OCI-M2 (cell line): ENCODE data around the gene INSR.
"Not testable (repeated sequence)": the region's sequence is repeated elsewhere in the genome, so short reads cannot be mapped to it uniquely, and the experiment has no call there.

ENCODE experiments used
- DNase-seq: peaks from one replicate; lab custom pipeline; 2025; ENCODE audit not compliant: unreplicated experiment; lab: John Stamatoyannopoulos, UW

INSR gene

DNA sequence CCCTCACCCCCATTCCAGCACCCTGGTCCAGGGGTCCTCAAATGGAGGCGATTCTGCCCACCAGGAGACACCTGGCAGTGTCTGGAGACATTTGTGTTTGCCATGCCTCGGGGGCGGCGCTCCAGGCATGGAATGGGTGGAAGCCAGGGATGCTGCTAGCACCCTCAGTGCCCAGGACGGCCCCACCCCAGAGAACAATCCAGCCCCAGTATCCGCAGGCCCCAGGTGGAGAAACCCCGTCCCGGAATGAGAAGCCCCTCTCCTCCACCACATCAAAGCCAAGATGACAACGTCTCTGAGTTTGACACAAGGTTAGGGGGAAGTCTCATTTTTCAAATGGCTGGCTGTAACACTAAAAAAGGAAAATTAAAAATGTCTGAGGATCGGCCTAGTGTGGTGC is 68.5 kb downstream of the INSR start:
- no peak for DNase-seq

DNA sequence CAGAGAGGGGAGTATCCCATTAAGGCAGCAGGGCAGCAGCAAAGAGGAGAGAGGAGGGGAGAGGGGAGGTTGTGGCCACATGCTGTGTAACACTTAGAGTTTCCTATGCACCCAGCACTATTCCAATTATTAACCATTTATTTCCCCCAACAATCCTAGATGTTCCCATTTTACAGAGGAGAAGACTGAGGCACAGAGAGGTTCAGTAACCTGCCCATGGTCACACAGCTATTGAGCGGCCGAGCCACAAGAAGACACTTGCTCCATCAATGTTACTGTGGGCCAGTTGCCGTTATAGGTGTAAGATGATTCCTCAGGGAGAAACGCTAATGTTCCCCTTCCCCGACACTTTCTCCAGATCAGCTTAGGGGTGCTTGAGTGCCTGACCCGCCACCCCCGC is 69.2 kb downstream of the INSR start:
- DNase-seq, result no peak

GRCh38 chr19:7224209-7224686 is 70.0 kb downstream of the INSR start:
- DNase-seq, result no peak

GRCh38 chr19:7223429-7223828 is 70.8 kb downstream of the INSR start:
- DNase-seq, result no peak

DNA sequence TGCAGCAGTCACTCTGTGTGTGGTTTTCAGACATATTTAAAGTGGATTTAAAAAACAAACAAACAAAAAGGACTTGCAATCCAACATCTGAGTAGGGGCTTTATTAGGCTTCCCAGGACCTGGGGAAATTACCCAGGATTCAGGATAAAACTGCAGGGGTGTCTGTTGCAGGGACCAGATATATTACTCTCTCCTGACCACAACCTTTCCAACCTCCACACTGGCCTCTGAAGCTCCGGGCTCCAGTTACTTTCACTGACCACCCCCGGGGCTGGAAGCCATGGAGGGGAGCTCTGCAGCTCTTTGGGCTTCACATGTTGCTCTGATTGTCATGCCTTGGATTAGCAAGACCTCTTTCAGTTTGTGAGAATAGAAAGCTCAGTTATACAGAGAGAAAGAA is 75.2 kb downstream of the INSR start:
- DNase-seq, result no peak

- DNase-seq, result no peak
Measured at GRCh38 chr19:7217861-7218260, 76.4 kb downstream of the INSR start.

- DNase-seq, result no peak
Measured at GRCh38 chr19:7216373-7216902, 77.8 kb downstream of the INSR start.

GRCh38 chr19:7215176-7215575 is 79.0 kb downstream of the INSR start:
- DNase-seq, result no peak

DNA sequence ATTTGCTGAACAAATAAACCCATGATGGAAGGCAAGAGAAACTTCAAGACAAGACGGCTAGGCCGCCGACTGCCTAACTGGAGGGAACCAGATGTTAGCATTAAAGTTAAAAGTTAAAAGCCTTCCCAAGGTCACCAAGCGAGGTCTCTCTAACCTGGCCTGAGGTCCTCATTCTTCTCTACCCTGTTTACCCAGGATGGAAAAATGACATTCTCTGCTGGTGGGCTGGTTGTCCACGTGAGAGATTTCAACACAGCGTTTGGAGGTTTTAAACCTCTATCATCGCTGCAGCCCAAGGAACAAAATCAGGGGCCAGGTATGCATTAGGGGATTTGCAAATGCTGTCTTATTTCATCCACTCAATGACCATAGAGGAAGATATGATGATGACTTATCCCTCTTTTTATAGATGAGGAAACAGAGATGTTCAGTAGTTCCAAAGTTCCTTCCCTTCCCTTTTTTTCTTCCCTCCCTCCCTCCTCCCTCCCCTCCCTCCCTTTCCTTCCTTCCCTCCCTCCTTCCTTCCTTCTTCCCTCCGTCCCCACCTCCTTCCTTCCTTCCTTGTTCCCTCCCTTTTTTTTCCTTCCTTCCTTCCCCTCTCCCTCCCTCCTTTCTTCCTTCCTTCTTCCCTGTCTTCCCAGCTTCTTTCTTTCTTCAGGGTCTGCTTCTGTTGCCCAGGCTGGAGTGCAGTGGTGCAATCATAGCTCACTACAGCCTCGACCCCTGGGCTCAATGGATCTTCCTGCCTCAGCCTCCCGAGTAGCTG is 79.7 kb downstream of the INSR start:
- no peak for DNase-seq

- no peak for DNase-seq
Measured at GRCh38 chr19:7213628-7214323, 80.4 kb downstream of the INSR start.

DNA sequence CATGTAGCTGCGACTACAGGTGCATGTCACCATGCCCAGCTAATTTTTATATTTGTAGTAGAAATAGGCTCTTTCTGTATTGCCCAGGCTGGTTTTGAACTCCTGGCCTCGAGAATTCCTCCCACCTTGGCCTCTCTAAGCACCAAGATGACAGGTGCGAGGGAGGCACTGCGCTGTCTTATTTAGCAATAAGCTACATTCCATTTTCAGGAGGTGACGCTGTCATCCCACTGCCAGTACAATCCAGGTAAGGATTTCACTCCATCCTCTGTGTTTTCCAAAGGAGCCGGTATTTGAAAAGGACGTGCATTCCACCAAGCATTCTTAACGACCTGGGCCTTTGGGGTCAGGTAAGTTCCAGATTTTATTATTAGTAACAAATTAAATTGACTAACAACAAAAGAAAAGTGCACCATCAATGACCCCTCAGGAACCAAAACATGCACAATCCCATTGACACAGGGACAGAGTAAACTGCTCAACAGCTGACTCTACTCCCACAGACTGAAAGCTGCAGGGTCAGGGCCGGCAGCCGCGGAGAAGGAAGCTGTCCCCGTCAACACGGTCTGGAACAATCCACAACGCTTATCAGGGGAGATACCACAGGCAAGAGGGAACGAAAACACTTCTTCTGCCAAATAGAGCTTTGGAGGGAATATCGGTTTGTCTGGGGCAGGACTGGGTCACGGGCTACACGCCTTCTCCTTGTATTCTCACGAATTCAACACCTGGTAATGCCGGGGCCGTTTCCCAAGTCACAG is 82.8 kb downstream of the INSR start:
- no peak for DNase-seq

GRCh38 chr19:7210359-7210758 is 83.9 kb downstream of the INSR start:
- DNase-seq, result no peak

- not testable (repeated sequence) for DNase-seq
Measured at GRCh38 chr19:7209597-7210325, 84.5 kb downstream of the INSR start.

GRCh38 chr19:7209036-7209435 is 85.2 kb downstream of the INSR start:
- DNase-seq, result not testable (repeated sequence)

DNA sequence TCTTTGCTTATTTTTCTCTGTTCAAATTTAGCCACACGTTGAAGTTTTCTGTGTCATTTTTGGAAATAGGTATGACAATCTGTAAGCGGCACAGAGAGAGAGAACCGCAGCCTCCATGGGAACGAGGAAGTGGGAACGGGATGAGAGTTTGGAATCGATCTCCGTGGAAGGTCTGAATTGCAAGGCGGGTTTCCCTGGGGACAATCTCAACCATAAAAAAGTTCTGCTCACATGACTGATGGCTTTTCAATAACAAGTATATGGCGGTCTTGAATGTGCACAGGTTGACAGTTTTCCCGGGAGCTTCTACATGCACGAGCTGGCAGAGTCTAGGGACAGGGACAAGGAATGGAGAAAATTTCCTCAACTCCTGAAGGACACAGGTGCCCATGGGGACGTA is 90.9 kb downstream of the INSR start:
- no peak for DNase-seq

DNA sequence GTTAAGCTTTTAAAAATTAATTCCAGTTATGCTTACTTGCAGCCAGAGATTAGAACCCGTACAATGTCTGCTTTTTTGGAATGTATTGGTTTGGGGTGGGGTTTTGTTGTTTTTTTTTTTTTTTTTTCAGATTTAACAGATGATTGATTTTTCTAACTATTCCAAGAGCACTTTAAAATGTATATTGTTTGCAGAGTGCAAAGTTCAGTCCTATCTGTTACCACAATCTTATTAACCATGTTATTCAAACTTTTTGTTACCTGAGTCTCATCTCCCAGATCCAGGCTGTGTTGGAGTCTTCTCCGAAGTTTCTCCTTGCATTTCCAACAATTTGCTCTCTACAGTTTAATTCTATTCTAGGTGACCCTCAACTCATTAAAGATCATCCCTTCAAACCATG is 91.3 kb downstream of the INSR start:
- no peak for DNase-seq

- no peak for DNase-seq
Measured at GRCh38 chr19:7200736-7201135, 93.5 kb downstream of the INSR start.

DNA sequence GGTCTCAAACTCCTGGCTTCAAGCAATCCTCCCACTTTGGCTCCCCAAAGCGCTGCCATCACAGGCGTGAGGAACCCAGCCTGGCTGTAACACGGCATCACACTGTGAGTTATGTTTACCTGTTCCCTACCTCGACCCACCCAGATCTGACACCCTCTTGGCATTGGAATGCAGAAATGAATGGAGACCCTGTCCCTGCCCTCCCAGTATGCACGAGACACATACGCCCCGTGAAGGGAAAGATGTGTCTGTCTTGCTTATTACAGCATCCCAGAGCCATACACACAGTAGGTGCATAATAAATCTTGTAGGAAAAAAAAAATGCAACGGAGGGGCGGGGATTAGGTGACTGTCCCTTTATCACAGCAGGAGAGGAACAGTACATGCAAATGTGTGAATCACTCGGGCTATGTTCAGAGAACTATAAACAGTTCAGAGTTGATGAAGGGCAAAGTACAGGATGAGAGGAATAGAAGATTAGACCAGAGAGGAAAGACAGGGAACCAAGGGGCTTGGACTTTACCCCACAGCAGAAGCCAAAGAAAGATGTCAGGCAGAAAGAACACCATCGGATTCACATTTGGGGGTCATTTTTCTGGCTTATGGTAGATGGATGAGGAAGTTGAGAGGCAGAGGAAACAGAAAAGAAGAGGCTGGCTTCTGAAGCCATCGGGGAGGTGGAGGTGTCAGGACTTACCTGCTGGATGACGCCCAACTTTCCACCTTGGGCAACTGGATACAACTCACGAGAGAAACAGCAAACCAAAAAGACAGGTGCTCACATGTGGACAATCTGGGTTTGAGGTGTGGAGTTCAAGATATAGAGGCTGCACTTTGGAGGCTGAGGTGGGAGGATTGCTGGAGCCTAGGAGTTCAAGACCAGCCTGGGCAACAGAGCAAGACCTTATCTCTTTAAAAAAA is 94.3 kb downstream of the INSR start:
- DNase-seq, result no peak

GRCh38 chr19:7197760-7198696 is 96.2 kb downstream of the INSR start:
- DNase-seq, result no peak
